AG09309 (cell line): Measurements from ENCODE around the gene EDN3.
"Not testable (repeated sequence)": the region's sequence is repeated elsewhere in the genome, so short reads cannot be mapped to it uniquely, and the experiment has no call there.

Experiments
- DNase-seq: peaks from one replicate; pipeline ENCODE4 v3.0.0-alpha.2; 2010; ENCODE audit warnings: low read depth
- H3K4me3 ChIP-seq: 2 replicates; pipeline ENCODE4 v1.5.1; 2011; ENCODE audit warnings: mild to moderate bottlenecking, low read depth, low read length, moderate library complexity; ENCODE audit not compliant: control insufficient read depth
- CTCF ChIP-seq: IDR thresholded peaks from 2 replicates; pipeline ENCODE4 v1.5.1; 2011; ENCODE audit warnings: mild to moderate bottlenecking, low read depth, low read length, inconsistent platforms; ENCODE audit not compliant: insufficient read depth, control insufficient read depth; ENCODE audit errors: missing control alignments

Gene EDN3

GRCh38 chr20:59331721-59332329 lies 31.4 kb downstream of the EDN3 start:
- DNase-seq, result no peak
- no peak for TF ChIP-seq CTCF
- H3K4me3 ChIP-seq, result no peak overlapping the region

DNA sequence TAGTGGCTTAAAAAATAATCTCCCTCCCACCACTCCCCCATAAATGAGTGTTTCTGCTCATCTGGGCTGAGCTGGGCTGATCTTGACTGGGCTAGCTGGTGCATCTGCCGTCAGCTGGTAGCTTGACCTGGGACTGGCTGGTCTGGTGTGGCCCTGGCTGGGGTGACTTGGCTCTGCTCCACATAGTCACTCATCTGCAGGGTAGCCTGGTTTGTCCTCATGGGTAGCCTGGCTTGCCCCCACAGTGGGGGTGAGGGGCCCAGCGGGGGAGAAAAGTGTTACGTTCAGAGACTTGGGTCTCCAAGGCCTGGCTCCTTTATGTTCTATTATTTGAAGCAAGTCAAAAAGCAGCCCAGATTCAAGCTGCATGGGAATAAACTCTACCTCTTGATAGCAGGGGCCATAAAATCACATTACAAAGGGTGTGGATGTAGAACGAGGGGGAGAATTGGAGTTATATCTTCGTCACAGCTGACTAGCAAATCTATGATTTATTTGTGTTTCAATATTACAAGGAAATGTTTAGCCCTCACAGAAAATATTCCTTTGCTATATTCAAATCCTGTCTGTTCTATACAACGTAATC lies 32.9 kb downstream of the EDN3 start:
- no peak for TF ChIP-seq CTCF
- DNase-seq, result no peak
- H3K4me3 ChIP-seq, result no peak overlapping the region

DNA sequence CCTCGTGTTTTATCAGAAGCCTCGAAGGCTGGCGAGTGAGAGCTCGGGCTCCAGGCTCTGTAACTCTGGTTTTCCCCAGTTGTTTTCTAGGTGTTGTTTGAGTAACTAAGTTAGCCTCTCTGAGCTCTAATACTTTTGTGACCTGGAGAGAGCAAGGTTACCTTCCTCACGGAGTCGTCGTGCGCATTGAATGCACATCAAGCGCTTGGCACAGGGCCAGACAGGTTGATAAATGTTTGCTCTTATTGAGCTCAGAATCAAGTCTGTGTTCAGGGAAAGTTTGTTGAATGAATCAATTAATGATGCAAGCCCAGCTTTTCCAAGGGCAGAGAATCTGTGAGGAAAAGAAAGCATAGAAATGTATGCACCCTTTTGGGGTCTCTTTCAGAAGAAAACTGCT lies 33.5 kb downstream of the EDN3 start:
- TF ChIP-seq CTCF, result no peak
- no peak overlapping the region for H3K4me3 ChIP-seq
- no peak for DNase-seq

DNA sequence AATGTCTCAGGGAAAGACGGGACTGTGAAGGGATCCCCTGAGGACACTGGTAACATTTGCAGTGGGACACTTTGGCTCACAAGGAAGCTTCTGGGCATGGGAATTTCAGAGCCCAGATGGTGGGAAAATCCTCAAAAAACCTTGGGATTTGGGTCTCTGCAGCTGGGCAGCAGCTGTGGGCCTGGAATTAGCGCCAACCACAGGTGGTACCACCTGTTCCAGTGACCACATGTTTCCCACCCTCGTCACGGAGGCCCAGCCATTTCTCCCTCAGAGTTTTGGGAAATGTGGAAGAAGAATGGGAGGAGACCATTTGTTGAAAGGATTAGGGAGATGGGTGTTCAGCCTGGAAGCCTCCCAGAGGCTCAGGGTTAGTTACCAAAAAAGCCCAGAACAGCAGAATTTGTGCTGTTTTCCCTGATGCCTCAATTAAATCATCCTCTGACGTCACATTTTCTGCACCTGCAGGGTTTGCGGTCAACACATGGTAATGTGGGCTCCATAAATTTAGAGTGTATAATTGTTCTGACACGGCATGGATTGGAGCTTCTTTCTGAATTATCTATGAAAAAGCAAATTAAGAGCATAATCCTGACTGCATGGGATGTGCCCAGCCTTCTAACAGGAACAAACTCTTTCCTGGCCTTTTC lies 34.4 kb downstream of the EDN3 start:
- TF ChIP-seq CTCF, result no peak
- no peak for DNase-seq
- no peak overlapping the region for H3K4me3 ChIP-seq

DNA sequence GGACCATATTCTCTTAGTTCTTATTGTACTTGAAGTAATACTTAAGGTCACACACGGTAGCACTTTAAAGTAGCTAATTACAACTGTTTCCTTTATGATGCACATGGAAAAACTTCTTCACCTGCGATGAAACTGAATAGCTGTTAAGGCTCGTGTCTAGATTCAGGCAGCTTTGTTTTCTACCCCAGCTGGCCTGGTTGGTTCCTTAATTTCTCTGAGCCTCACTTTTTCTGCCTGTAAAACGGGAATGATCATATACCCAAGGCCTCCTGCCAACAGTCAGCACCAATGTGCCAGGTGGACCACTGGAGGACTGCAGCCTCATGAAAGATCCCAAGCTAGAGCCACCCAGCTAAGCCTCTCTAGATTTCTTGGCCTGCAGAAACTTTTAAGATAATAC lies 35.0 kb downstream of the EDN3 start:
- DNase-seq, result no peak
- TF ChIP-seq CTCF, result no peak
- no peak overlapping the region for H3K4me3 ChIP-seq

GRCh38 chr20:59336540-59336939 lies 36.1 kb downstream of the EDN3 start:
- TF ChIP-seq CTCF, result no peak
- DNase-seq, result no peak
- H3K4me3 ChIP-seq, result no peak overlapping the region

DNA sequence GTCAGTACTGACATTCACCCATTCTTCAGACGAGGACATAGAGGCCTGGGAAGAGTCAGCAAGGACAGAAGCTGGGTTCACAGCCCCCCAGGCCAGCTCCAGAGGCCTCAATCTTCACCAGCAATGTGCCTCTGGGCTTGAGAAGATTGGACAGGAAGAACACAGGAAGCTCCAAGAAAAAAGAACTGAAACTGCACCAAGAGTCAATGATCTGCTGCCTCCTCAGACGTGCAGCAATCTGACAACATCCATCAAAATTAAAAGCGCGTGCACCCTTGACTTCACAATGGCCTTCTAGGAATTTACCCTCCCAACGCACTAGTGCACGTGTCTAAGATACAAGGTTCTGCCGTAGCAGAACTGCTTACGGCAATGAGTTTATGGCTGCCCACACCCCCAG lies 38.0 kb downstream of the EDN3 start:
- DNase-seq, H3K4me3 ChIP-seq: not testable (repeated sequence)
